TTC549 (cell line): Measurements from ENCODE around the gene RCC1.
"Not testable (repeated sequence)": the region's sequence is repeated elsewhere in the genome, so short reads cannot be mapped to it uniquely, and the experiment has no call there.

Experiments used
- FAIRE-seq: peaks from 2 replicates; lab custom pipeline; 2012; peaks lifted over from hg19 to GRCh38; lab: Jason Lieb, UNC

The RCC1 gene

GRCh38 chr1:28512058-28512611 lies 6.3 kb downstream of the RCC1 start:
- no peak for FAIRE-seq

DNA sequence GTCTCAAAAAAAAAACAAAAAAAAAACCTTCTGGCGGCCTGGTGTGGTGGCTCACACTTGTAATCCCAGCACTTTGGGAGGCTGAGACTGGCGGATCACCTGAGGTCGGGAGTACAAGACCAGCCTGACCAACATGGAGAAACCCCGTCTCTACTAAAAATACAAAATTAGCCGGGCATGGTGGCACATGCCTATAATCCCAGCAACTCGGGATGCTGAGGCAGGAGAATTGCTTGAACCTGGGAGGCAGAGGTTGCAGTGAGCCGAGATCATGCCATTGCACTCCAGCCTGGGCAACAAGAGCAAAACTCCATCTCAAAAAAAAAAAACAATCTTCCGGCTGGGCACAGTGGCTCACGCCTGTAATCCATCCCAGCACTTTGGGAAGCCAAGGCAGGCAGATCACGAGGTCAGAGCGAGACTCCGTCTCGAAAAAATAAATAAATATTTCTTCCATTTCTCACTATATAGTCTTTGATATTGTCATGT lies 8.6 kb downstream of the RCC1 start:
- FAIRE-seq = not testable (repeated sequence)

DNA sequence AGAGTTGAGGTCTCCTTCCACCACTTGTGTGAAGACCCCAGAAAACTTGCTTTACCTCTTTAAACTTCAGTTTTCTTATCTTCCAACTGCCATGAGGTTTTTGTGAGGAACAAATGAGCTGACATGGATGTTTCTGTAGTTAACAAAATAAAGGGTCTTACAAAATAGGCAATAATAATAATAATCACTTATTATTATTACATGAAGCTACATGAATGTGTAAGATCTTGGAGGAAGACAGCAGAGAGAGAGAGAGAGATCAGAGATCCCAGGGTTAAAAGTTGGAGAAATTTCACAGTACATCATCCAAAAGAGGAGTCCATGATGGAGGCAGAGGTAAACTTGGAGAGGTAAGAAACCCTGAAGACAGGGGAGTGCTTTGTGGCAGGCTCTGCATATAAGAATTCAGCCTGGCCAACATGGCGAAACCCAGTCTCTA lies 10.7 kb downstream of the RCC1 start:
- no peak for FAIRE-seq

DNA sequence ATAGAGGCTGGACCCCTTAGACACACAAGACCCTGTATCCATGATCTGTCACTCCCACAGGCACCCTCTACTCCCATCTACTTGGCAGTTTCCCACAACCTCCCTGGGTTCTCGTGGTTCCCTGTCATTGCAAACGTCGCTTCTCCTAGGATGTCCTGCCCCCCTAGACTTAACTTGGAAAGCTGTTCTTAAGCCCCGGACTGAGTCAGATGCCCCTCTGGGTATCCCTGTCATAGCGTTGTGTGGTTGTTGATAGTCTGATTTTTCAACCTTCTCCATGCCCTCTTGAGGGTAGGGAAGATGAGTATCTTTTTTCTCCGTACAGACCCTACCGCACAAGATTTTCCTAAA lies 11.8 kb downstream of the RCC1 start:
- FAIRE-seq = no peak

DNA sequence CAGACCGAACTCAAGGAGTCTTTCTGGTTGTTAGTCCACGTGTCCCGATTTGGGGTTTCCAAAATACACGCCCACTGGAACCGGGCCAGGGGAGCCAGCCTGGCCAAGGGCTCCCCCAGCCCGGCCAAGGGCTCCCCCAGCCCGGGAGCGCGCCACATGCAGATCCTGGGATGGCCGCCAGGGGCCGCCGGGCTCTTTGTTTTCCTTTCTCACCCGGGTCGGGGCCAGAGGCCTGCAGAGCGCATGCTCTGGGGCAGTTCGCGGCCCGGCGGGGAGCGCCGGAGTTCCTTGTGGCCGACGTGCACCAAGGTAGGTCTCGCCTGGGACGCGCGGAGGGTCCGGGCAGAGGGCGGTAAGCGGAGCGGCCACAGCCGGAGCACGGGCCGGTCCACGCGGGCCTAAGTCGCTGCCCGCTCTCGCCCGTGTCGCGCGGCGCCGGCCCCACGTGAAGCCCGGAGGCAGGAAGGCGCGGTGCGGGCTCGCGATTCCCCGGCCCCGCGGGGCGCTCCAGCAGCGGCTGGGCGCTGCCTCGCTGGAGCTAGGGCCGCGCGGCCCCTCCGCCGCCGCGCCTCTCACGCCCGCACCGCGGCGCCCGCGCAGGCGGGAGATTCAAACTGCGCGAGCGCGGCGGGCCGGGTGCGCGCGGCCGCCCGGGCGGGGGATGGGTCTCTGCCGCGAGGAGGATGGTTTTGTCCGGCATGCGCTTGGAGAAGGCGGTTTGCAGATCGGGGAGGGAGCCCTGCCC lies 12.3 kb downstream of the RCC1 start:
- FAIRE-seq = no peak

- FAIRE-seq = no peak
These were observed 13.0 kb downstream of the RCC1 start for GRCh38 chr1:28518745-28519341.

DNA sequence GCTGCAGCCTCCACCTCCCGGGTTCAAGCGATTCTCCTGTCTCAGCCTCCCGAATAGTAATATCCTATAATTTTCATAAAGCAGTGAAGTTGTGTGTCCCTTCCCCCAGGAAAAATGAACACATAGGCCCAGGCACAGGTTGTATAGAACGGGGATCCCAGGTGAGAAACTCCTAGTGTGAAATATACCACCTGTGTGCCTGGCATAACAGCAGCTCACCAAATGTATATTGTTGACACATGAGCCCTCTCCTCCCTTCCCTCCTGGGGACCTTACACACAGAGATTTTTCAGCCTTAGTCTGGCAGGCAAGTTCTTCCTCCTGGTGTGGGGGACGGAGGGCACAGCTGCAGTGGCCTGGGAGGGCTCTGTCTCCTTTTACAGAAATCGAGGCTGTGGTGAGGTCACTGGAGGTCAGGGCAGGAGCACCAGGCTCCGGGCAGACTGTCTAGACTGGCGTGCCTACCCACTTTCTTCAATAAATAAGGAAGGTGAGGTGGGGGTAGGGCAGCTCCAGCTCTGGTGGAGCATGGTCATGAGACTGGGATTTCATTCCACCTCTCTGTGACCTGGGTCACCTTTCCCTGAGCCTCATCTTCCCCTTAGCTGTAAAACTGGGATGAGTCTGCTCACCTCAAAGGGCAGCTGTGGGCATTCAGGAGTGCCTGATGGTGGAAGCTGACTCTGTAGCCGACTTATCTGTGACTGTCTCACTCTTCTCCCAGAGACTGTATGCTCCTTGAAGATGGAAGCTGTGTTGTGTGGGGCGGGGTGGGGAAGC lies 14.3 kb downstream of the RCC1 start:
- no peak for FAIRE-seq

DNA sequence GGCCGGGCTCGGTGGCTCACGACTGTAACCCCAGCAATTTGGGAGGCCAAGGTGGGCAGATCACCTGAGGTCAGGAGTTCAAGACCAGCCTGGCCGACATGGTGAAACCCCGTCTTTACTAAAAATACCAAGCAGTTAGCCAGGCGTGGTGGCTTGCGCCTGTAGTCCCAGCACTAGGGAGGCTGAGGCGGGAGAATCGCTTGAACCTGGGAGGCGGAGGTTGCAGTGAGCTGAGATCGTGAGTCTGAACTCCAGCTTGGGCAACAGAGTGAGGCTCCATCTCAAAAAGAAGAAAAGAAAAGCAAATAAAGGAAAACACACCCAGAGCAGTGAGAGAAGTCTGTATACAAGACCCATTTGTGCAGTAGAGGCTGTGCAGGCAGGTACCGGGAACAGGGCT lies 15.0 kb downstream of the RCC1 start:
- not testable (repeated sequence) for FAIRE-seq

GRCh38 chr1:28521502-28522164 lies 15.8 kb downstream of the RCC1 start:
- FAIRE-seq = no peak

DNA sequence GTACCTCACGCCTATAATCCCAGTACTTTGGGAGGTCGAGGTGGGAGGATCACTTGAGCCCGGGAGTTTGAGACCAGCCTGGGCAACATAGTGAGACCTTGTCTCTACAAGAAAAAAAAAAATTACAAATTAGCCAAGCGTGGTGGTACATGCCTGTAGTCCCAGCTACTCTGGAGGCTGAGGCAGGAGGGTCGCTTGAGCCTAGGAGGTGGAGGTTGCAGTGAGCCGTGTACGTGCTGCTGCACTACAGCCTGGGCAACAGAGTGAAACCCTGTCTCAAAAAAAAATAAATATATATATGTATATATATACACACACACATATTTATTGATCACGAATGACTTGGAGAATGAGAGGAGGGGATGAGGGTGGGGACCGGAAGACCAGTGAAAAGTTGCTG lies 16.7 kb downstream of the RCC1 start:
- not testable (repeated sequence) for FAIRE-seq

DNA sequence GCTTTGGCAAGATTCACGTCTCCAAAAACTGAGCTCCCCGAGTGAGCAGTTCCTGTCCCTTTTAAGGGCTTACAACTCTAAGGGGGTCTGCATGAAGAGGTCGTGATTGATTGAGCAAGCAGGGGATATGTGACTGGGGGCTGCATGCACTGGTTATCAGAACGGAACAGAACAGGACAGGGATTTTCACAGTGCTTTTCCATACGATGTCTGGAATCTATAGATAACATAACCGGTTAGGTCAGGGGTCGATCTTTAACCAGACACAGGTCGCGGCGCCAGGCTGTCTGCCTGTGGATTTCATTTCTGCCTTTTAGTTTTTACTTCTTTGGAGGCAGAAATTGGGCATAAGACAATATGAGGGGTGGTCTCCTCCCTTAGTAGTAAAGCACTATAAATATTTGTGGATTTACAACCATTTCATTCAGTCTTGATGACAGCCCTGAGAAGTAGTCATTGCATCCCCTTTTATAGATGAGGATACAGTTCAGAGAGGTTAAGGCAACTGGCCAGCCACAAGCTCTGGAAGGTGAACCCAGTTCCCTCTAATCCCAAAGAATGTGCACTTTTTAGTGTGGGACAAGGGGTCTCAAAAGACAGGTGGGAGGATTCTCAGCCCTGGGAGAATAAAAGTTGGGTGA lies 19.3 kb downstream of the RCC1 start:
- not testable (repeated sequence) for FAIRE-seq

DNA sequence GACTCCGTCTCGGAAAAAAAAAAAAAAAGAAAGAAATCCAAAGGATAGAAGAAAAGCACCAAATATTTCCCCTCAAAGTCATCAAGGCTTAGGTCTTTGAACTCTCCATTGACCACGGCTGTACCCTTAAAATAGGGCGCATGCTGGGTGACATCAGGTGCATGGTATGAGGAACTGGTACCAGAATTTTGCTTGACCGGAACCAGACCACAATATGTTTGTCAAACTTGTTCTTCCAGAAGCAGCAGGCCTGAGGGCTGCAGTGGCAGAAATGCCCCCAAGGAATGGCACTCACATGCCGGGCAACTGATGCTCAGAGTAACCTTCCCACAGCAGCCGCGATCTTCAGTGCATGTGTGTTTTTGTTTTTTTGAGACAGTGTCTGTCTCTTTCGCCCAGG lies 21.0 kb downstream of the RCC1 start:
- no peak for FAIRE-seq

GRCh38 chr1:28530456-28530855 lies 24.6 kb downstream of the RCC1 start:
- FAIRE-seq = no peak

DNA sequence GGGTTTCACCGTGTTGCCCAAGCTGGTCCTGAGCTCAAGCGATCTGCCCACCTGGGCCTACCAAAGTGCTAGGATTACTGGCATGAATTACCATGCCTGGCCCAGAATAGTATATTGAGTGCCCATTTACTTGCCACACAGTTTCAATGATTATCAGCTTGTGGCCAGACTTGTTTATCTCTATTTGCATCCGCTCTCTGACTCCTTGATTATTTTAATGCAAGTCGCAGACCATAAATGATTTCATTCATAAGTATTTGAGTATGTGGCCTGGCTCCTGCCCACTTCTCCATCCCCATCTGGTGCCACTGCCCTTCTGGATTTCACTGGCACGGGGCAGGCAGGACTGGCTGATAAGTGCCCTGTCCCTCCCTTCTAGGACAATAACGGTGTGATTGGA lies 28.8 kb downstream of the RCC1 start:
- no peak for FAIRE-seq

DNA sequence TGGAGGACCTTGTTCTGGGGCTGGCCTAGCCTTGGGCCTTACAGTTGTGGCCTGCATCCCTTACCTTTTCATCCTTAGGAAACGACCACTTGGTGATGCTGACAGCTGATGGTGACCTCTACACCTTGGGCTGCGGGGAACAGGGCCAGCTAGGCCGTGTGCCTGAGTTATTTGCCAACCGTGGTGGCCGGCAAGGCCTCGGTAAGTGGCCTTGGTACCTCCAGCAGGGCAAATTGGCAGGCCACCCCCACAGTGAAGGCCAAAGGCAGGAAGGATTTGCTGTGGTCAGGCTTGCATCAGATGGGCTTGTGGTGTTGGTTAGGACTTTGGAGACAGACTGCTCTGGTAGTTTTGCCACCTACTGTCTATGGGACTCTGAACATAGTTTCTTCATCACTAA lies 29.3 kb downstream of the RCC1 start:
- no peak for FAIRE-seq

DNA sequence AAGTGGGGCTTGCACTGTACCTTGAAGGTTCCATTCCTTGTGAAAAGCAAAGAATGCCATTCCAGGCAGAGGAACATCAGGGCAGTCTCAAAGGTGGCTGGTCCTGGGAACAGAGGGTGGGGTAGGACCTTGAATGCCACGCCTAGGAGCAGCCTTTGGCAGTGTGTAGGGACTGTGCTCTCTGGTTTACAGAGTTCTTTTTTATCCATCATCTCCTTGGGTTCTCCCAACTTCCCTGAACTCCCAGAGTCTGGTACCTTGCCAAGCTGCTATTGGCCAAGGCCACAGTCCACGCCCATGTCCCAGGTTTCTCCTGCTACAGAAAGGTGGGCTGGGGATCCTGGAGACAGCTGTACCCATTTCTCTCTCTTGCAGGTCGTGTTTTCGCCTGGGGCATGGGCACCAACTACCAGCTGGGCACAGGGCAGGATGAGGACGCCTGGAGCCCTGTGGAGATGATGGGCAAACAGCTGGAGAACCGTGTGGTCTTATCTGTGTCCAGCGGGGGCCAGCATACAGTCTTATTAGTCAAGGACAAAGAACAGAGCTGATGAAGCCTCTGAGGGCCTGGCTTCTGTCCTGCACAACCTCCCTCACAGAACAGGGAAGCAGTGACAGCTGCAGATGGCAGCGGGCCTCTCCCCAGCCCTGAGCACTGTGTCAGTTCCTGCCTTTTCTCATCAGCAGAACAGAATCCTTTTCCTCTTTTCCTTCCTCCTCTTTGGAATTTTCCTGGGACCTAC lies 31.8 kb downstream of the RCC1 start:
- FAIRE-seq = no peak

GRCh38 chr1:28538286-28538685 lies 32.4 kb downstream of the RCC1 start:
- FAIRE-seq = no peak

DNA sequence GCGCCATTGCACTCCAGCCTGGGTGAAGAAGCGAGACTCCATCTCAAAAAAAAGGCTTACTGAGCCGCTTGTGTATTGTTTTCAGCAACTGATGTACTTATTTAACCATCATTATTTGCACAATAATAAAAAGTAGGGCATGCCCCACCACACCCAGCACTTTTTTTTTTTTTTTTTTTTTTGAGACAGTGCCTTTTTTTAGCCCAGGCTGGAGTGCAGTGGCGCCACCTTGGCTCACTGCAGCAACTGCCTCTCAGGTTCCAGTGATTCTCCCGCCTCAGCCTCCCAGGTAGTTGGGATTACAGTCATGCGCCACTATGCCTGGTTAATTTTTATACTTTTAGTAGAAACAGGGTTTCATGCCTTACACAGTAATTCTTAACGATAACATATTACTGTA lies 34.8 kb downstream of the RCC1 start:
- FAIRE-seq = no peak

DNA sequence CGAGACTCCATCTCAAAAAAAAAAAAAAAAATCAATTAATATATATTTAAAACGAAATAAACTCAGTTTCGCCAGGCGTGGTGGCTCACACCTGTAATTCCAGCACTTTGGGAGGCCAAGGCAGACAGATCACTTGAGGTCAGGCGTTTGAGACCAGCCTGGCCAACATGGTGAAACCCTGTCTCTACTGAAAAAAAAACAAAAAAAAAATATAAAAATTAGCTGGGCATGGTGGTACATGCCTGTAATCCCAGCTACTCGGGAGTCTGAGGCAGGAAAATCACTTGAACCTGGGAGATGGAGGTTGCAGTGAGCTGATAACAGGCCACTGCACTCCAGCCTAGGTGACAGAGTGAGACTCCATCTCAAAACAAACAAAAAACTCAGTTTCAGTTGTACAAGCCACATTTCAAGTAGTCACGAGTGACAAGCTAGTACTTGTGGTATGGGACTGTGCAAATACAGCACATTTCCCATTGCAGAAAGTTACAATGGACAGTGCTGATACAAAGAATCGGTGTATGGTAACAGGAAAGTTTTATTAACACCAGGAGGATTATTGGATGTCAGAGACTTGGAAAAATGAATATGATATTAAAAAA lies 35.7 kb downstream of the RCC1 start:
- FAIRE-seq = not testable (repeated sequence)

GRCh38 chr1:28545246-28545628 lies 39.4 kb downstream of the RCC1 start:
- no peak for FAIRE-seq

- FAIRE-seq = no peak
These were observed 42.5 kb downstream of the RCC1 start for GRCh38 chr1:28548318-28548717.
